ENCODE results near the gene HOXD11. TPM values are rescaled to one million over a fixed set of nuclear protein-coding genes. Genes with fewer than 3 reads are reported as not detected.

HOXD11 gene
- total RNA-seq, 1 donor from 2014 or later: not detected

DNA sequence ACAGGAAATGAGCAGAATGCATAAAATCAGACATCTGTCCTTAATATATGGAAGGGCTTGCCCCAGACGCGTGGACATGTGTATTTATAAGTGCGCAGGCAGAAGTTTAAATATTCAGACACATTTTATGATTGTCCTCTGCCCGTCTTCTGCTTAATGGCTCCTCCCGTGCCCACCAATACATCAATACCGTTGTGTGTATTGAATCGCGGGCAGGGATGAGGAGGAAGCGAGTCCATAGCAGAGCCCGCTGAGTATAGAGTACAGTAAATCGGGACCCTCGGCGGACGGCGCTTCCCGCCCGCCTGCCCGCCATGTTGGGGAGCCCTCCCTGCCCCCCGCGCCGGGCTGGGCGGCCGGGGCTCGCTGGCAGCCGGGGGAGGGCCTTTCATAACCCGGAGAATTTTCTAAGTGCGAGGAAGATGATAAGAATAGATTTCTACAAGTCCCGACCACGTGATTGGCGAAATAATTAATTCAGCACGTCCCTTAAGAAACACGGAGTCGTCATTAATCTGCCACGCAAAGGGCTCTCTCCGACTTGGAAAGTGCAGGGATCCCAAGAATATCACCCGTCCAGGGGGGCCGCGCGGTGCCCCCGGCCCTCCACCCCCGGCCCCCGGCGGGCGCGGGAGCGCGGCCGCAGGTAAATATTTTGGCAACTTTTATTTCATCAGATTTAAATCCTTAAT is 49.9 kb downstream of the HOXD11 start, which contains the start of gene HOXD3:
HOXD3 (plus strand) TSS at position 501 of the 692 bp plus-strand sequence. CDS start 11,808 bp downstream, outside the sequence.
- Mint-ChIP-seq H3K4me3 (ENCODE audit: unreplicated experiment) (peak within 1 kb of the TSS; percentile 16), H3K9me3 (ENCODE audit: low read depth) (no peaks in the 10 kb centered on the region), H3K36me3 (ENCODE audit: low read depth) (peaks cover 6% of the 10 kb centered on the region), H3K27me3 (ENCODE audit: low read depth) (peaks cover 81% of the 10 kb centered on the region), H3K4me1 (ENCODE audit: low read depth) (peaks cover 6% of the 10 kb centered on the region), H3K27ac (ENCODE audit: unreplicated experiment) (no peak within 1 kb of the TSS)
- DNase-seq (ENCODE audit: low spot score): no peak
- TF ChIP-seq, protein P1, sequence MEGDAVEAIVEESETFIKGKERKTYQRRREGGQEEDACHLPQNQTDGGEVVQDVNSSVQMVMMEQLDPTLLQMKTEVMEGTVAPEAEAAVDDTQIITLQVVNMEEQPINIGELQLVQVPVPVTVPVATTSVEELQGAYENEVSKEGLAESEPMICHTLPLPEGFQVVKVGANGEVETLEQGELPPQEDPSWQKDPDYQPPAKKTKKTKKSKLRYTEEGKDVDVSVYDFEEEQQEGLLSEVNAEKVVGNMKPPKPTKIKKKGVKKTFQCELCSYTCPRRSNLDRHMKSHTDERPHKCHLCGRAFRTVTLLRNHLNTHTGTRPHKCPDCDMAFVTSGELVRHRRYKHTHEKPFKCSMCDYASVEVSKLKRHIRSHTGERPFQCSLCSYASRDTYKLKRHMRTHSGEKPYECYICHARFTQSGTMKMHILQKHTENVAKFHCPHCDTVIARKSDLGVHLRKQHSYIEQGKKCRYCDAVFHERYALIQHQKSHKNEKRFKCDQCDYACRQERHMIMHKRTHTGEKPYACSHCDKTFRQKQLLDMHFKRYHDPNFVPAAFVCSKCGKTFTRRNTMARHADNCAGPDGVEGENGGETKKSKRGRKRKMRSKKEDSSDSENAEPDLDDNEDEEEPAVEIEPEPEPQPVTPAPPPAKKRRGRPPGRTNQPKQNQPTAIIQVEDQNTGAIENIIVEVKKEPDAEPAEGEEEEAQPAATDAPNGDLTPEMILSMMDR (IDR thresholded peaks at IDR 0.05): no peak

DNA sequence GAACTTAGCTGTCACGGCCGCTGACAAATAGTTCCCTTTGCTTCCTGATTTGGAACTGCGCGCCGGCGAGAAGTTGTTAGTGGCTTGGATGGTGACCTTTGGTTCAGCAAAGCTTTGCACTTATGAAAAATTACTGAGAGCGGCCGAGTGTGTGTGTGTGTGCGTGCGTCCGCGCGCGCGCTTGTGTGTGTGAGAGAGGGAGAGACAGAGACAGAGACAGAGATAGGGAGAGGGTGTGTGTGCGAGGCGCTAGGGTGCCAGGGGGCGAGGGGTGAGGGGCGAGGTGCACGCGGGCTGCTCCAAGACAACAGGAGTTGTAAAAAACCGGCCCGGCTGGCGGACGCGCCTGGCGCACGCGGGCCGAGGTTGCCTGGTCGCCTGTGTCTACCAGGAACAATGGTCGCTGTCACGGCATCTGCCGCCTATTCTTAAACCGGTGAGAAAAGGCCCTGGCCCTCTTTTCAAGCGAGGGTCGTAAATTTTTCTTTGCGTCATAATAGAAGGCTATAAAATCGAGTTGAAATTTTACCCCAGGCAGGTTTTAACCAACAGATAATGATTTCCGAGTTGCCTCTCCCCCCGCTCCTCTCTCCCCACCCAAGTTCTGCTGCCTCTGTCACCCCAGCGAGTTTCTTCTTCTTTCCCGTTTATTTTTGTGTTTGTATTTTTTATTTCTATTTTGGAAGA is 50.6 kb downstream of the HOXD11 start:
- DNase-seq (ENCODE audit: low spot score): no peak
- Mint-ChIP-seq H3K27ac (ENCODE audit: unreplicated experiment) (no peak overlapping the region), H3K9me3 (ENCODE audit: low read depth) (no peaks in the 10 kb centered on the region), H3K27me3 (ENCODE audit: low read depth) (peaks cover 81% of the 10 kb centered on the region), H3K36me3 (ENCODE audit: low read depth) (peaks cover 6% of the 10 kb centered on the region), H3K4me3 (ENCODE audit: unreplicated experiment) (peak overlapping the region; percentile 16), H3K4me1 (ENCODE audit: low read depth) (peaks cover 6% of the 10 kb centered on the region)
- TF ChIP-seq, protein P1 (IDR thresholded peaks at IDR 0.05): no peak

DNA sequence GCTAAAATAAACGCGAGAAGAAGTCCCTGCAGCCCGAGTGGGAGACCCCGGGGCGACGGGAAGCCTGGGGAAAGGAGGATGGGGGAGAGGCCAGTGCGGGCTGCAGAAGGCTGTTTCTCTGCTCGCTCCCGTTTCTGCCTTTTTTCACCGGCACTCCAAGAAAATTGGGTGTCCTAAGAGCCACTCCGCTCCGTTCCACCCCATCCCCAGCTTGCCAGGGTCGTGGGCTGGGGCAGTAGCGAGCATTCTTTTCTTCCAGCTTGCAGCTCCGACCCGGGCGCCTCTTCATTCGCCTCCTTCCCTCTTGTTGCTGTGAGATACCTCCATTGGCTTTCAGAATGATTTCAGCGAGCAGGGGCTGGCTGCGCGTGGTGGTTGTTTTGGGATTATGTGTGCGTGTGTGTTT is 51.1 kb downstream of the HOXD11 start:
- Mint-ChIP-seq H3K4me3 (ENCODE audit: unreplicated experiment) (no peak overlapping the region), H3K27ac (ENCODE audit: unreplicated experiment) (no peak overlapping the region), H3K9me3 (ENCODE audit: low read depth) (no peaks in the 10 kb centered on the region), H3K36me3 (ENCODE audit: low read depth) (peaks cover 6% of the 10 kb centered on the region), H3K27me3 (ENCODE audit: low read depth) (peaks cover 81% of the 10 kb centered on the region), H3K4me1 (ENCODE audit: low read depth) (peaks cover 6% of the 10 kb centered on the region)
- no peak for DNase-seq (ENCODE audit: low spot score)
- TF ChIP-seq, protein P1 (IDR thresholded peaks at IDR 0.05): no peak

DNA sequence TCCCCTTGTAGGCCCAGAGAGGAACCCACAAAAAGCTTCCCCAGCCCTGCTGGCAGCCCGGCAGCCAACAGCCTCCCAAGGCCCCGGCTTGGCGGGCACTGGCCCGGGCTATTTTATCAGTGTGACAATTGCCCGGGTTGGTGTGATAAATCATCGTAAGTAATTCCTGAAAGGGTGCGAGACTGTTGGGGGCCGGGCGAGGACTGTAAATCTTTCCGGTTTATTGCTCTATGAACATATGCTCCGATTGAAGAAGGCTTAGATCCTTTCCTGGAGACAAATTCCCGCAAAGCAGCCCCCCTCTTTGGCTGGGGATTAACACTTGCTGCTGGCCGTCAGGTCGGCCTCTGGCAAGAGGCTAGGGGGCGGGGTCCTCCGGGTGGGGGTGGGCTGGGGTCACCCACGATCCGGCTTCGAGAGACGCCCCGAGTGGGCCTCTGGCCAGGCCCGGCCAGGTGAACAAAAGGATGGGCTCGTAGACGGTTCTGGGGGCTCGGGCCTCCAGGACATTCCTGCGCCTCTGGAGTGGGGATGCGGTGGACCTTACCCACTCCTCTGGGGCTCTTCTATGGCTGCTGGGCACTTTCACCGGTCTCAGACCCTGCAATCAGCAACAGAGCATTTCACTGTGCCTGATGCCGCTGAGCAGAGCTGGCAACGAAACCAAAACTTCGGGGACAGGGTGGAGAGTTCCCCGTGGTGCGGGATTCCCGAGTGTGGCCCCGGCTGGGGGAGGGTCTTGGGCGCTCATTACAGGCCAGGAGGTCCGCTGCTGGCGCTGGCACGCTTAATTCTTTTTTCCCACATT is 52.0 kb downstream of the HOXD11 start:
- Mint-ChIP-seq H3K27ac (ENCODE audit: unreplicated experiment) (no peak overlapping the region), H3K4me3 (ENCODE audit: unreplicated experiment) (no peak overlapping the region), H3K9me3 (ENCODE audit: low read depth) (peaks cover 4% of the 10 kb centered on the region), H3K4me1 (ENCODE audit: low read depth) (peaks cover 6% of the 10 kb centered on the region), H3K36me3 (ENCODE audit: low read depth) (peaks cover 9% of the 10 kb centered on the region), H3K27me3 (ENCODE audit: low read depth) (peaks cover 82% of the 10 kb centered on the region)
- no peak for DNase-seq (ENCODE audit: low spot score)
- TF ChIP-seq, protein P1 (IDR thresholded peaks at IDR 0.05): no peak

Small RNA genes within 50 kb of the gene (microRNA-seq; reads per million reads assigned to microRNA genes)
- gene MIR10B (ENCODE audit: borderline number of aligned reads): 6.6 reads per million, percentile 9 among the genes with 10 or more reads in this experiment

Other genes with a start within 250 kb of the HOXD11 start
- gene LNPK, start 105.0 kb upstream of the HOXD11 start, total RNA-seq: 51.0 to 59.5 TPM (median 53.3 TPM) in 3 replicates
- gene EVX2, start 23.3 kb upstream of the HOXD11 start, total RNA-seq: not detected in 3 replicates
- not detected in 3 replicates for gene HOXD13, start 14.6 kb upstream of the HOXD11 start, total RNA-seq
- gene HOXD12, start 7.5 kb upstream of the HOXD11 start, total RNA-seq: not detected in 3 replicates
- not detected in 3 replicates for gene HOXD10, start 9.5 kb downstream of the HOXD11 start, total RNA-seq
- not detected in 3 replicates for gene HOXD9, start 15.4 kb downstream of the HOXD11 start, total RNA-seq
- not detected in 3 replicates for gene HOXD8, start 22.4 kb downstream of the HOXD11 start, total RNA-seq
- not detected in 3 replicates for gene HOXD4, start 44.3 kb downstream of the HOXD11 start, total RNA-seq
- gene HOXD3, start 50.0 kb downstream of the HOXD11 start, total RNA-seq: not detected in 3 replicates
- gene HOXD1, start 81.4 kb downstream of the HOXD11 start, total RNA-seq: not detected in 3 replicates
- gene MTX2, start 162.2 kb downstream of the HOXD11 start, total RNA-seq: 19.4 to 21.3 TPM (median 19.5 TPM) in 3 replicates